ENCODE results near the gene MYOT.

DNA sequence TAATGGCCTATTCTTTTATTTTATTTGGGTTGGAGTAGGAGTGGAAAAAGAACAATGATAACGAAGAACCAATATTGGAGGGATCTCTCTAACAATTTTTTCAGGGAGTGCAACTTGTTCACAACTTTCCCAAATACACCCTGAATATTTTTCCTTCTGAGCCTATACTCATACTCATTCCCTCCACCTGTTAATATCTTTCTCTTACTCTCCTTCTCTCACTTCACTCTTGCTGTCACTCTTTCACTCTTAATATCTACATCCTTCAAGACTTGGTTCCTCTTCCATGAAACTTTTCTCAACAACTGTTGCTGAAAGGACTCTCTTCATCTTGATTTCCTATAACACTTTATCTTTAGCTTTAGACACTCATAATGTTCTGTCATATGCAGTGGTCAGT lies 39.0 kb upstream of the MYOT start:
- TF ChIP-seq, protein P1, sequence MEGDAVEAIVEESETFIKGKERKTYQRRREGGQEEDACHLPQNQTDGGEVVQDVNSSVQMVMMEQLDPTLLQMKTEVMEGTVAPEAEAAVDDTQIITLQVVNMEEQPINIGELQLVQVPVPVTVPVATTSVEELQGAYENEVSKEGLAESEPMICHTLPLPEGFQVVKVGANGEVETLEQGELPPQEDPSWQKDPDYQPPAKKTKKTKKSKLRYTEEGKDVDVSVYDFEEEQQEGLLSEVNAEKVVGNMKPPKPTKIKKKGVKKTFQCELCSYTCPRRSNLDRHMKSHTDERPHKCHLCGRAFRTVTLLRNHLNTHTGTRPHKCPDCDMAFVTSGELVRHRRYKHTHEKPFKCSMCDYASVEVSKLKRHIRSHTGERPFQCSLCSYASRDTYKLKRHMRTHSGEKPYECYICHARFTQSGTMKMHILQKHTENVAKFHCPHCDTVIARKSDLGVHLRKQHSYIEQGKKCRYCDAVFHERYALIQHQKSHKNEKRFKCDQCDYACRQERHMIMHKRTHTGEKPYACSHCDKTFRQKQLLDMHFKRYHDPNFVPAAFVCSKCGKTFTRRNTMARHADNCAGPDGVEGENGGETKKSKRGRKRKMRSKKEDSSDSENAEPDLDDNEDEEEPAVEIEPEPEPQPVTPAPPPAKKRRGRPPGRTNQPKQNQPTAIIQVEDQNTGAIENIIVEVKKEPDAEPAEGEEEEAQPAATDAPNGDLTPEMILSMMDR (IDR thresholded peaks at IDR 0.05; ENCODE audit: insufficient read depth, low read depth, low read length), result no peak
- TF ChIP-seq EZH2 (IDR thresholded peaks at IDR 0.05; ENCODE audit: insufficient read depth, low read length), result no peak
